NAMALWA (cell line): ENCODE results near the gene SCN3A.

ENCODE experiments used
- DNase-seq: peaks from one replicate; pipeline ENCODE4 v3.0.0-alpha.2; 2015; ENCODE audit warnings: low spot score

SCN3A gene

DNA sequence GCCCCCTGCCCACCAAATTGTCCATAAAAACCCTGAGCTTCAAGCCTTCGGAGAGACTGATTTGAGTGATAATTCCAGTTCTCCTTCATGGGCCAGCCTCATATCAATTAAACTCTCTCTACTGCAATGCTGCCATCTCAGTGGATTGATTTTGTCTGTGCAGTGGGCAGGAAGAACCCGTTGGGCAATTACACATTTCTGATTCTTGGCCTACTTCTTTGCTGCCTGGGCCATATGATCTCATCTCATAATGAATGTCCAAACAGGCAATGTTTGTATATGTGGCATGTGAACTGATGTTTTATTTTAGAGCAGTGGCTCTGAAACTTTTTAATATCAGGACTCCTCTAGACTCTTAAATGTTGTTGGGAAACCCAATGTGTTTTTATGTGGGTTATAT is 147.3 kb downstream of the SCN3A start:
- no peak for DNase-seq

DNA sequence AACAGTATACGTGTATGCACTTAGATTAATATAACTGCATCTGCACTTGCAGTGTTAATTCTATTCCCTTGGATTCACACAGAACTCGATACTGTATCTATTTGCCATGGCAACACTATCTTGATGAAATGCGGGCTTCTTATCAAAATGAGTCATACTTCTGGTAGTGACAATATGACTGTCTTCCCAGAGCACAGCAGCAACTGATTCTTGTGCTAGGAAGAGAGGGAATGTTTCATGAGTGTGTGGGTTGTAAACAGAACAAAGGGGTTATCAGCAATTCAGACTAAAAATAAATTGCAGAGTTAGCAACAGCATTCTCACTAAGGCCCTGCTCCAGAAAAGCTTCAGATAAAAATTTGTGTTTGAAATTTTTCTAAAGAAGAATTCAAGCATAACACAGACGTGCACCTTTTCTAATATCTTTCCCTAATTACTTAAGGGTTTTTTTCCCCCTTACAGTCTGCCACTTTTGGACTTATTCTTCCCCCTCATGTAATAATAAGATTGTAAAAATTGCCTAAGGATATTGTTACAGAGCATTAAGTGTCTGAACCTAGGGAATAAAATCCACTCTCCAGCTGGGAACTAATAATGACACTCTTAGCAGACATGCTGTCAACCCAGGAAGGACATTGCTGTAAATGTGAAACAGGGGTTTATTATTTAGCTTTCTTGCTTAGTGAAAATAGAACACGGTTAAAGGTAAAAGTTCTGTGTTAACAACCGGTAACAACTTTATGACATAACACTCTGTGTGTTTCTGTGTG is 148.6 kb downstream of the SCN3A start:
- DNase-seq = no peak

DNA sequence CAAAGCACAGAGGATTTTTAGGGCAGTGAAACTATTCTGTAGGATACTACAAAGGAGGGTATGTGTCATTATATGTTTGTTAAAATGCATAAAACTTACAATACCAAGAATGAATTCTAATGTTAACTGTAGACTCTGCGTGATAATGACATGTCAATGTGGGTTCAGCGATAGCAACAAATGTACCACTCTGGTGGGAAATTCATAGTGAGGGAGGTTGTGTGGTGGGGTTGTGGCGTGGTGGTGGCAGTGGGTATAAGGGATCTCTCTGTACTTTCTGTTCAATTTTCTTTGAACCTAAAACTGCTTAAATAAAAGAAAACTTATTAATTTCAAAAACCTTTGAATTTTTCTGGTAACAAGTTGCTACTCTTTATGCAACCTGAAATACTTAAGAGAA is 149.2 kb downstream of the SCN3A start:
- DNase-seq = no peak

DNA sequence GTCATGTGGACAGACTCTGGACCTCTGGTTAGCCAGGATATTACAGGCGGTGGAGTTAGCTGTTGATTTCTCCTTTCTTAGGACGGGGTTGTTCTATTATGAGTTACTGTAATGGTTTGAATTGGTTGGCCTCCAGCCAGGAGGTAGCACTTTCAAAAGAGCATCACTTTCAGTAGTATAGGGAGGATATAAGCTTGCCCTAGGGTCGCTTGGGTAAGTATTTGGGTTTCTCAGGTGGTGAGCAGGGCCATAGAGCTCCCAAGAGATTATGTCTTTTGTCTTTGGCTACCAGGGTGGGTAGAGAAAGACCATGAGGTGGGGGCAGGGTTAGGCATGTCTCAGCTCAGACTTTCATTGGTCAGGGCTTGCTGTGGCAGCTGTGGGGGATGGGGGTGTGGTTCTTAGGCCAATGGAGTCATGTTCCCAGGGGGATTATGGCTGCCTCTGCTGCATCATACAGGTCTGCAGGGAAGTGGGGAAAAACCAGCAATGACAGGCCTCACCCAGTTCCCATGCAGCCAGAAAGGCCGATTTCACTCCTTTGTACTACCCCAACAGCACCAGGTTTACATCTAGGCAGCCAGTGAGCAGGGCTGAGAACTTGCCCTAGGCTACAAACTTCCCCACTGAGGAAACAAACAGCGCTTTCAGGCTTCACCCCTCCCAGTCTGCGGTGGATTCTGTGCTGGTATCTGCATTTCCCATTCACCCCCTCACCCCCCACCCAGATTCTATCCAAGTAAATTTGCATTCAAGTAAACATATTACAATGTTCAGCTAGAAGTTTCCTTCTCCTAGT is 159.1 kb downstream of the SCN3A start:
- no peak for DNase-seq
